Measurements from ENCODE around the gene TBX10.

TBX10 gene

GRCh38 chr11:67671211-67671520 is 31.6 kb upstream of the TBX10 start:
- Histone ChIP-seq H3K27ac (ENCODE audit: low read depth, low read length) (no peak overlapping the region), H3K9me3 (ENCODE audit: insufficient read depth, low read depth, low read length) (no peaks in the 10 kb centered on the region), H3K4me3 (ENCODE audit: low read length) (no peak overlapping the region), H3K9ac (ENCODE audit: low read depth, low read length) (no peak overlapping the region), H3K4me1 (ENCODE audit: insufficient read depth, low read length) (peaks cover 3% of the 10 kb centered on the region; the same call in 1 of the 2 replicates), H3K27me3 (ENCODE audit: insufficient read depth, low read length) (no peaks in the 10 kb centered on the region), H3K36me3 (ENCODE audit: insufficient read depth, low read length) (no peaks in the 10 kb centered on the region)
- 95% methylated on average over 8 of the region's 8 CpGs for WGBS

- 89% methylated on average over 23 of the region's 23 CpGs for WGBS
- no peaks in the 10 kb centered on the region for H3K9me3 ChIP-seq (ENCODE audit: insufficient read depth, low read depth, low read length)
- H3K36me3 ChIP-seq (ENCODE audit: insufficient read depth, low read length): no peaks in the 10 kb centered on the region
- H3K9ac ChIP-seq (ENCODE audit: low read depth, low read length): no peak overlapping the region
- no peak overlapping the region for H3K27ac ChIP-seq (ENCODE audit: low read depth, low read length)
- no peaks in the 10 kb centered on the region for H3K27me3 ChIP-seq (ENCODE audit: insufficient read depth, low read length)
- H3K4me1 ChIP-seq (ENCODE audit: insufficient read depth, low read length): peaks cover 3% of the 10 kb centered on the region; the same call in 1 of the 2 replicates
- no peak overlapping the region for H3K4me3 ChIP-seq (ENCODE audit: low read length)
Observed at GRCh38 chr11:67670316-67671210, 31.0 kb upstream of the TBX10 start.

GRCh38 chr11:67668192-67668551 is 28.6 kb upstream of the TBX10 start:
- Histone ChIP-seq H3K36me3 (ENCODE audit: insufficient read depth, low read length) (no peaks in the 10 kb centered on the region), H3K4me3 (ENCODE audit: low read length) (no peak overlapping the region), H3K9me3 (ENCODE audit: insufficient read depth, low read depth, low read length) (no peaks in the 10 kb centered on the region), H3K9ac (ENCODE audit: low read depth, low read length) (no peak overlapping the region), H3K4me1 (ENCODE audit: insufficient read depth, low read length) (no peaks in the 10 kb centered on the region), H3K27me3 (ENCODE audit: insufficient read depth, low read length) (no peaks in the 10 kb centered on the region), H3K27ac (ENCODE audit: low read depth, low read length) (no peak overlapping the region)
- 85% methylated on average over 5 of the region's 5 CpGs for WGBS

- no peak overlapping the region for H3K27ac ChIP-seq (ENCODE audit: low read depth, low read length)
- no peaks in the 10 kb centered on the region for H3K36me3 ChIP-seq (ENCODE audit: insufficient read depth, low read length)
- no peak overlapping the region for H3K4me3 ChIP-seq (ENCODE audit: low read length)
- no peaks in the 10 kb centered on the region for H3K4me1 ChIP-seq (ENCODE audit: insufficient read depth, low read length)
- H3K9me3 ChIP-seq (ENCODE audit: insufficient read depth, low read depth, low read length): no peaks in the 10 kb centered on the region
- 91% methylated on average over 26 of the region's 26 CpGs for WGBS
- no peak overlapping the region for H3K9ac ChIP-seq (ENCODE audit: low read depth, low read length)
- H3K27me3 ChIP-seq (ENCODE audit: insufficient read depth, low read length): no peaks in the 10 kb centered on the region
Observed at GRCh38 chr11:67667490-67668191, 28.1 kb upstream of the TBX10 start.

- no peak overlapping the region for H3K9ac ChIP-seq (ENCODE audit: low read depth, low read length)
- no peak overlapping the region for H3K4me3 ChIP-seq (ENCODE audit: low read length)
- H3K27ac ChIP-seq (ENCODE audit: low read depth, low read length): no peak overlapping the region
- 84% methylated on average over 20 of the region's 20 CpGs for WGBS
- H3K4me1 ChIP-seq (ENCODE audit: insufficient read depth, low read length): no peaks in the 10 kb centered on the region
- H3K27me3 ChIP-seq (ENCODE audit: insufficient read depth, low read length): no peaks in the 10 kb centered on the region
- no peaks in the 10 kb centered on the region for H3K9me3 ChIP-seq (ENCODE audit: insufficient read depth, low read depth, low read length)
- H3K36me3 ChIP-seq (ENCODE audit: insufficient read depth, low read length): no peaks in the 10 kb centered on the region
Observed at GRCh38 chr11:67666676-67667489, 27.3 kb upstream of the TBX10 start.

- no peak overlapping the region for H3K27ac ChIP-seq (ENCODE audit: low read depth, low read length)
- H3K9ac ChIP-seq (ENCODE audit: low read depth, low read length): no peak overlapping the region
- no peaks in the 10 kb centered on the region for H3K9me3 ChIP-seq (ENCODE audit: insufficient read depth, low read depth, low read length)
- H3K4me3 ChIP-seq (ENCODE audit: low read length): no peak overlapping the region
- no peaks in the 10 kb centered on the region for H3K27me3 ChIP-seq (ENCODE audit: insufficient read depth, low read length)
- no peaks in the 10 kb centered on the region for H3K36me3 ChIP-seq (ENCODE audit: insufficient read depth, low read length)
- no peaks in the 10 kb centered on the region for H3K4me1 ChIP-seq (ENCODE audit: insufficient read depth, low read length)
- WGBS: 88% methylated on average over 11 of the region's 11 CpGs
Observed at GRCh38 chr11:67666303-67666645, 26.7 kb upstream of the TBX10 start.

- Histone ChIP-seq H3K4me1 (ENCODE audit: insufficient read depth, low read length) (no peaks in the 10 kb centered on the region), H3K9me3 (ENCODE audit: insufficient read depth, low read depth, low read length) (no peaks in the 10 kb centered on the region), H3K36me3 (ENCODE audit: insufficient read depth, low read length) (no peaks in the 10 kb centered on the region), H3K4me3 (ENCODE audit: low read length) (no peak overlapping the region), H3K27ac (ENCODE audit: low read depth, low read length) (no peak overlapping the region), H3K9ac (ENCODE audit: low read depth, low read length) (no peak overlapping the region), H3K27me3 (ENCODE audit: insufficient read depth, low read length) (no peaks in the 10 kb centered on the region)
- WGBS: 88% methylated on average over 24 of the region's 24 CpGs
Observed at GRCh38 chr11:67665541-67666302, 26.2 kb upstream of the TBX10 start.

- no peaks in the 10 kb centered on the region for H3K4me1 ChIP-seq (ENCODE audit: insufficient read depth, low read length)
- H3K9me3 ChIP-seq (ENCODE audit: insufficient read depth, low read depth, low read length): no peaks in the 10 kb centered on the region
- H3K4me3 ChIP-seq (ENCODE audit: low read length): no peak overlapping the region
- H3K36me3 ChIP-seq (ENCODE audit: insufficient read depth, low read length): no peaks in the 10 kb centered on the region
- 90% methylated on average over 33 of the region's 33 CpGs for whole genome bisulfite sequencing
- no peak overlapping the region for H3K27ac ChIP-seq (ENCODE audit: low read depth, low read length)
- H3K9ac ChIP-seq (ENCODE audit: low read depth, low read length): no peak overlapping the region
- no peaks in the 10 kb centered on the region for H3K27me3 ChIP-seq (ENCODE audit: insufficient read depth, low read length)
Observed at GRCh38 chr11:67664696-67665540, 25.4 kb upstream of the TBX10 start.

- H3K4me3 ChIP-seq (ENCODE audit: low read length): no peak overlapping the region
- 96% methylated on average over 16 of the region's 16 CpGs for WGBS
- no peak overlapping the region for H3K9ac ChIP-seq (ENCODE audit: low read depth, low read length)
- H3K4me1 ChIP-seq (ENCODE audit: insufficient read depth, low read length): no peaks in the 10 kb centered on the region
- no peak overlapping the region for H3K27ac ChIP-seq (ENCODE audit: low read depth, low read length)
- H3K9me3 ChIP-seq (ENCODE audit: insufficient read depth, low read depth, low read length): no peaks in the 10 kb centered on the region
- H3K27me3 ChIP-seq (ENCODE audit: insufficient read depth, low read length): no peaks in the 10 kb centered on the region
- no peaks in the 10 kb centered on the region for H3K36me3 ChIP-seq (ENCODE audit: insufficient read depth, low read length)
Observed at GRCh38 chr11:67664213-67664585, 24.6 kb upstream of the TBX10 start.

- 95% methylated on average over 22 of the region's 22 CpGs for WGBS
- Histone ChIP-seq H3K27me3 (ENCODE audit: insufficient read depth, low read length) (no peaks in the 10 kb centered on the region), H3K27ac (ENCODE audit: low read depth, low read length) (no peak overlapping the region), H3K9ac (ENCODE audit: low read depth, low read length) (no peak overlapping the region), H3K4me3 (ENCODE audit: low read length) (no peak overlapping the region), H3K36me3 (ENCODE audit: insufficient read depth, low read length) (no peaks in the 10 kb centered on the region), H3K9me3 (ENCODE audit: insufficient read depth, low read depth, low read length) (0 out of 2 replicates have a peak, but pooled peaks cover 2% of the 10 kb centered on the region), H3K4me1 (ENCODE audit: insufficient read depth, low read length) (no peaks in the 10 kb centered on the region)
Observed at GRCh38 chr11:67663532-67664212, 24.1 kb upstream of the TBX10 start.
